HepG2 (cell line): ENCODE results near the gene CHTF8. TPM values are rescaled to one million over a fixed set of nuclear protein-coding genes. Genes with fewer than 3 reads are reported as not detected.

ENCODE experiments used
- AKAP8 ChIP-seq: sonication (generic); formaldehyde crosslinking; IDR thresholded peaks from 2 replicates; pipeline ENCODE4 v1.5.1; 2020; ENCODE audit warnings: mild to moderate bottlenecking, missing genetic modification reagents
- FUBP1 ChIP-seq: sonication (generic); formaldehyde crosslinking; IDR thresholded peaks from 2 replicates; pipeline ENCODE4 v1.5.1; 2020; ENCODE audit warnings: missing genetic modification reagents, mild to moderate bottlenecking, borderline replicate concordance
- HNRNPLL ChIP-seq: fragments of 200-400 bp; formaldehyde crosslinking; IDR thresholded peaks from 2 replicates; pipeline ENCODE4 v1.6.1; 2017; ENCODE audit warnings: mild to moderate bottlenecking, low read depth, low read length; ENCODE audit not compliant: poor library complexity, severe bottlenecking
- KLF9 ChIP-seq: IDR thresholded peaks from 2 replicates; pipeline ENCODE4 v1.6.1; 2016; ENCODE audit warnings: low read depth
- NCOR1 ChIP-seq: fragments of 200-600 bp; sonication (generic); IDR thresholded peaks from 2 replicates; pipeline ENCODE4 v1.7.0; 2017; ENCODE audit warnings: antibody characterized with exemption, low read length, borderline replicate concordance
- PRDM15 ChIP-seq: sonication (generic); formaldehyde crosslinking; IDR thresholded peaks from 2 replicates; pipeline ENCODE4 v1.4.0; 2020; ENCODE audit warnings: missing genetic modification reagents
- RFXANK ChIP-seq: IDR thresholded peaks from 2 replicates; pipeline ENCODE4 v1.6.1; 2016
- TFDP2 ChIP-seq: sonication (generic); formaldehyde crosslinking; IDR thresholded peaks from 2 replicates; pipeline ENCODE4 v1.4.0; 2020; ENCODE audit warnings: missing genetic modification reagents
- TMF1 ChIP-seq: sonication (generic); formaldehyde crosslinking; IDR thresholded peaks from 2 replicates; pipeline ENCODE4 v1.8.1; 2022; ENCODE audit warnings: low read depth, missing genetic modification reagents
- ZGPAT ChIP-seq: IDR thresholded peaks from 2 replicates; pipeline ENCODE4 v1.6.1; 2016; ENCODE audit warnings: mild to moderate bottlenecking
- ZNF646 ChIP-seq: sonication (generic); formaldehyde crosslinking; IDR thresholded peaks from 2 replicates; pipeline ENCODE4 v1.9.0; 2021; ENCODE audit warnings: mild to moderate bottlenecking, missing genetic modification reagents
- polyA plus RNA-seq, 8 experiments: library from polyadenylated mRNA; depleted of rRNA in 3 of 8; stranded (reverse) in 7 of 8; unstranded in 1 of 8; fragments of >200 nt; fragmentation: Illumina TruSeq in 4 of 8; extraction: Trizol in 4 of 8; gene quantifications; 2 replicates each; pipeline versions ENCODE4 v1.2.1 to v1.2.3, GENCODE V29; 2011 to 2016; ENCODE audit warnings: low read depth in 4 of 8, missing spikeins in 1 of 8, mixed read lengths in 1 of 8; ENCODE audit not compliant: insufficient read depth in 1 of 8
- total RNA-seq, 5 experiments: library from RNA; depleted of rRNA; stranded (reverse); fragments of >200 nt; fragmentation: Illumina TruSeq; extraction: Trizol; gene quantifications; 2 replicates each; pipeline ENCODE4 v1.2.3, GENCODE V29; 2016; ENCODE audit warnings: low read depth in 1 of 5

The CHTF8 gene
- total and polyA plus RNA-seq, 2 of the 13 experiments (the other 11 are each of a cell fraction or from before 2014, with no cell fraction given): 37.2 to 67.5 TPM

- TF ChIP-seq TFDP2 (peak; percentile 90), NCOR1 (no peak; the same call in 1 of the 2 replicates), ZGPAT (CRISPR knock-in tag) (no peak), PRDM15 (CRISPR knock-in tag) (0 out of 2 replicates have a peak, but pooled peaks have one; percentile 24), FUBP1 (CRISPR knock-in tag) (no peak), ZNF646 (CRISPR knock-in tag) (no peak), KLF9 (CRISPR knock-in tag) (peak; percentile 52; the same call in 1 of the 2 replicates), TMF1 (CRISPR knock-in tag) (peak; percentile 90; the same call in 1 of the 2 replicates), HNRNPLL (peak; percentile 55), RFXANK (CRISPR knock-in tag) (no peak), AKAP8 (CRISPR knock-in tag) (peak; percentile 66; the same call in 1 of the 2 replicates)
Measured at GRCh38 chr16:69132424-69133252, at the start of gene CHTF8, which contains the start of gene UTP4 (continued).
